GM12874 (cell line): Measurements from ENCODE around the gene ANXA1.

Source experiments
- CTCF ChIP-seq: IDR thresholded peaks from 2 replicates; pipeline ENCODE4 v1.5.1; 2011; ENCODE audit warnings: low read depth, mild to moderate bottlenecking, control low read depth, low read length, moderate library complexity; ENCODE audit not compliant: insufficient read depth

ANXA1 gene

GRCh38 chr9:73216100-73216499 is 64.4 kb downstream of the ANXA1 start:
- TF ChIP-seq CTCF: no peak
